Measurements from ENCODE around the gene CASZ1. TPM values are rescaled to one million over a fixed set of nuclear protein-coding genes. Genes with fewer than 3 reads are reported as not detected.

Gene CASZ1
- total and polyA plus RNA-seq, 9 of the 15 experiments (the other 6 are each of a cell fraction or from before 2014, with no cell fraction given), result 0.01 to 4.0 (median 0.76) TPM; not detected in 1

DNA sequence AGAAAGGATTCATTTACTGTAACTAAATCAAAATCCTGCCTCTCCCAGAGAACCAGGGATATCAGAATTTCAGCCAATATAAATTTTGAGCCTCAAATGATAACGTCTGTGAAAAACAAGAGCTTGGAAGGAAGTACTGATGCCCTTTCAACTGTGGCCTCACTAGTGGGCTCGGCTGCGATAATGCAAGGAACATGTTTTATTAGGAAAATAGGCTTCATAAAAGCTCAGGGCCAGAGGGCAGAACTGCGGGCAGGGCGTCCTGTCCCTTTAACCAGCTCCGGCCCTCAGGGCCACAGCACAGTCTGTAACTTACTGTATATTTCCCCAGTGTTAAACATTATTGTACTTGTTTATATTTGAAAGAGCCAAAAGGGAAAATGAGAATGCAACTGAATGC is 199.7 kb downstream of the CASZ1 start:
- Histone ChIP-seq H3K9me1 (ENCODE audit: control insufficient read depth, insufficient read depth, low read length) (no peaks in the 10 kb centered on the region), H3K79me2 (ENCODE audit: control insufficient read depth, insufficient read depth, low read length) (no peaks in the 10 kb centered on the region), H3K27me3 (ENCODE audit: control insufficient read depth in 2 of 2, insufficient read depth in 2 of 2, low read length in 2 of 2) (no peaks in the 10 kb centered on the region), H3K4me1 (replicated peaks in 1 of 2; ENCODE audit: control insufficient read depth in 2 of 2, insufficient read depth in 2 of 2, low read length in 2 of 2) (no peaks in the 10 kb centered on the region), H3K9me3 (replicated peaks; ENCODE audit: control insufficient read depth, insufficient read depth, low read depth, low read length) (no peaks in the 10 kb centered on the region), H2AFZ (ENCODE audit: low read depth, low read length) (no peak overlapping the region), H4K20me1 (replicated peaks; ENCODE audit: control insufficient read depth, insufficient read depth, low read length) (no peaks in the 10 kb centered on the region), H3K27ac (ENCODE audit: extremely low read depth, low read depth, low read length) (no peak overlapping the region), H3K9ac (ENCODE audit: insufficient read depth in 1 of 2, low read depth in 2 of 2, low read length in 2 of 2) (no peak overlapping the region), H3K4me2 (ENCODE audit: insufficient read depth, low read length) (no peak overlapping the region), H3K36me3 (ENCODE audit: control insufficient read depth, insufficient read depth, low read length) (peaks cover 16% of the 10 kb centered on the region; the same call in 1 of the 3 replicates), H3K4me3 (no peak overlapping the region)
- POLR2A ChIA-PET, result interaction anchor here (0.7 to 1.7 kb wide), 4 partner anchors 8 to 299 kb away, joined by 3 to 6 read pairs (median 4); no protein-coding TSS in a partner anchor
- no TSS peak for BruUV-seq (replicated peaks)
- DNase-seq (ENCODE audit: extremely low read depth in 1 of 4, low spot score in 3 of 4), result no peak
- no peak for TF ChIP-seq TCF15 (CRISPR knock-in tag; IDR thresholded peaks at IDR 0.05)
- TF ChIP-seq, protein P1, sequence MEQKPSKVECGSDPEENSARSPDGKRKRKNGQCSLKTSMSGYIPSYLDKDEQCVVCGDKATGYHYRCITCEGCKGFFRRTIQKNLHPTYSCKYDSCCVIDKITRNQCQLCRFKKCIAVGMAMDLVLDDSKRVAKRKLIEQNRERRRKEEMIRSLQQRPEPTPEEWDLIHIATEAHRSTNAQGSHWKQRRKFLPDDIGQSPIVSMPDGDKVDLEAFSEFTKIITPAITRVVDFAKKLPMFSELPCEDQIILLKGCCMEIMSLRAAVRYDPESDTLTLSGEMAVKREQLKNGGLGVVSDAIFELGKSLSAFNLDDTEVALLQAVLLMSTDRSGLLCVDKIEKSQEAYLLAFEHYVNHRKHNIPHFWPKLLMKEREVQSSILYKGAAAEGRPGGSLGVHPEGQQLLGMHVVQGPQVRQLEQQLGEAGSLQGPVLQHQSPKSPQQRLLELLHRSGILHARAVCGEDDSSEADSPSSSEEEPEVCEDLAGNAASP (IDR thresholded peaks at IDR 0.05), result no peak
- TF ChIP-seq TFE3 (CRISPR knock-in tag; IDR thresholded peaks at IDR 0.05), result no peak
- no peak for TF ChIP-seq ZFP30 (CRISPR knock-in tag; IDR thresholded peaks at IDR 0.05; ENCODE audit: borderline replicate concordance)
- TF ChIP-seq ZFP36 (IDR thresholded peaks at IDR 0.05; ENCODE audit: low read depth, low read length, partially characterized antibody), result no peak
- TF ChIP-seq MAFG (tag; conservative IDR thresholded peaks at IDR 0.05), result no peak
- no peak for ATAC-seq
- CTCF ChIA-PET (ENCODE audit: low intra/inter-chr PET ratio), result no interaction called here
- intact Hi-C loops (cut with micrococcal nuclease), result no loop called here
- no peak for FAIRE-seq
- in situ Hi-C loops (cut with MboI), result loop anchor here (10.0 kb wide), 1 partner anchor 268 kb away; no protein-coding TSS in a partner anchor
- 88% methylated on average over 6 of the region's 6 CpGs for WGBS (ENCODE audit: insufficient coverage, low coverage, missing lambda C conversion rate)
